Right lung (tissue), 5 donors: ENCODE data around the gene KRT9. TPM values are rescaled to one million over a fixed set of nuclear protein-coding genes. Genes with fewer than 3 reads are reported as not detected.

ENCODE experiments used
- DNase-seq, 2 donors: peaks; one replicate each; pipeline ENCODE4 v3.0.0-alpha.2; 2013
- polyA plus RNA-seq, 5 donors: library from polyadenylated mRNA; unstranded; fragments of 120-200 nt; gene quantifications; one replicate each; pipeline versions ENCODE4 v1.2.1 to v1.2.3, GENCODE V29; 2013; ENCODE audit warnings: inconsistent platforms in 1 of 5, low replicate concordance in 1 of 5; ENCODE audit not compliant: insufficient read length in 5 of 5, insufficient read depth in 1 of 5

KRT9 gene
- polyA plus RNA-seq, 5 donors = not detected

- DNase-seq = no peak
These were observed 39.9 kb downstream of the KRT9 start for GRCh38 chr17:41531993-41532392.

GRCh38 chr17:41530062-41531048 lies 41.5 kb downstream of the KRT9 start:
- DNase-seq = no peak

GRCh38 chr17:41529491-41529915 lies 42.4 kb downstream of the KRT9 start:
- DNase-seq = no peak

- no peak for DNase-seq
These were observed 42.9 kb downstream of the KRT9 start for GRCh38 chr17:41528959-41529353.

GRCh38 chr17:41527063-41528023 lies 44.5 kb downstream of the KRT9 start:
- DNase-seq = no peak

GRCh38 chr17:41524261-41524660 lies 47.6 kb downstream of the KRT9 start:
- no peak for DNase-seq

- DNase-seq = no peak
These were observed 48.1 kb downstream of the KRT9 start for GRCh38 chr17:41523787-41524186.

GRCh38 chr17:41523225-41523593 lies 48.6 kb downstream of the KRT9 start:
- no peak for DNase-seq

- no peak for DNase-seq
These were observed 49.3 kb downstream of the KRT9 start for GRCh38 chr17:41522301-41523224.

- peak in 1 of 2 donors; percentile 42 for DNase-seq
These were observed 50.1 kb downstream of the KRT9 start for GRCh38 chr17:41521574-41522261.

GRCh38 chr17:41520821-41521521 lies 50.9 kb downstream of the KRT9 start:
- no peak for DNase-seq

GRCh38 chr17:41519501-41520224 lies 52.2 kb downstream of the KRT9 start:
- DNase-seq = no peak

- no peak for DNase-seq
These were observed 52.9 kb downstream of the KRT9 start, which contains the start of gene KRT15 for GRCh38 chr17:41518789-41519449. Gene KRT15 (minus strand): TSS chr17:41518890. CDS start chr17:41518827, 63 bp downstream.

GRCh38 chr17:41518031-41518430 lies 53.8 kb downstream of the KRT9 start:
- DNase-seq = no peak

GRCh38 chr17:41516830-41517283 lies 55.0 kb downstream of the KRT9 start:
- peak in 1 of 2 donors; percentile 67 for DNase-seq

- DNase-seq = no peak
These were observed 55.6 kb downstream of the KRT9 start for GRCh38 chr17:41516147-41516829.
